Measurements from ENCODE around the gene TGFBRAP1.

TGFBRAP1 gene

DNA sequence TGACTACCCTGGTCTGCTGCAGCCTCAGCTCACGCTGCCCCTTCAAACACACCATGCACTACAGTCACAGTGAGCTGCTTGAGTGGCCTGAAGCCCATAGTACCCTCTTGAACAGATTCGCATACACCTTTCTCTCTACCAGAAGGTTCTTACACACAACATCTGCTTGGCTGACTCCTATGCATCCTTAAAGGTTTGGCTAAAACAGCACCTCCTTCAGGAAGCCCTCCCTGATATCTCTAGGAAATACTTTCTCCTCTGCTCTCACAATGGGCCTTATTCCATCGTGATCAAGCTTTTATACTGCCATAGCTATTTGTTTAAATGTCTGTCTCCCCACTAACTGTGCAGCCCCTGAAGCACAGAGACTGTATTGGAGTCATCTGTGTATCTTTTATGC lies 31.5 kb downstream of the TGFBRAP1 start:
- TF ChIP-seq, protein P1, sequence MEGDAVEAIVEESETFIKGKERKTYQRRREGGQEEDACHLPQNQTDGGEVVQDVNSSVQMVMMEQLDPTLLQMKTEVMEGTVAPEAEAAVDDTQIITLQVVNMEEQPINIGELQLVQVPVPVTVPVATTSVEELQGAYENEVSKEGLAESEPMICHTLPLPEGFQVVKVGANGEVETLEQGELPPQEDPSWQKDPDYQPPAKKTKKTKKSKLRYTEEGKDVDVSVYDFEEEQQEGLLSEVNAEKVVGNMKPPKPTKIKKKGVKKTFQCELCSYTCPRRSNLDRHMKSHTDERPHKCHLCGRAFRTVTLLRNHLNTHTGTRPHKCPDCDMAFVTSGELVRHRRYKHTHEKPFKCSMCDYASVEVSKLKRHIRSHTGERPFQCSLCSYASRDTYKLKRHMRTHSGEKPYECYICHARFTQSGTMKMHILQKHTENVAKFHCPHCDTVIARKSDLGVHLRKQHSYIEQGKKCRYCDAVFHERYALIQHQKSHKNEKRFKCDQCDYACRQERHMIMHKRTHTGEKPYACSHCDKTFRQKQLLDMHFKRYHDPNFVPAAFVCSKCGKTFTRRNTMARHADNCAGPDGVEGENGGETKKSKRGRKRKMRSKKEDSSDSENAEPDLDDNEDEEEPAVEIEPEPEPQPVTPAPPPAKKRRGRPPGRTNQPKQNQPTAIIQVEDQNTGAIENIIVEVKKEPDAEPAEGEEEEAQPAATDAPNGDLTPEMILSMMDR (conservative IDR thresholded peaks at IDR 0.05) = no peak
- TF ChIP-seq ZFX (IDR thresholded peaks at IDR 0.05) = no peak
- no peak overlapping the region for H3K27ac ChIP-seq

DNA sequence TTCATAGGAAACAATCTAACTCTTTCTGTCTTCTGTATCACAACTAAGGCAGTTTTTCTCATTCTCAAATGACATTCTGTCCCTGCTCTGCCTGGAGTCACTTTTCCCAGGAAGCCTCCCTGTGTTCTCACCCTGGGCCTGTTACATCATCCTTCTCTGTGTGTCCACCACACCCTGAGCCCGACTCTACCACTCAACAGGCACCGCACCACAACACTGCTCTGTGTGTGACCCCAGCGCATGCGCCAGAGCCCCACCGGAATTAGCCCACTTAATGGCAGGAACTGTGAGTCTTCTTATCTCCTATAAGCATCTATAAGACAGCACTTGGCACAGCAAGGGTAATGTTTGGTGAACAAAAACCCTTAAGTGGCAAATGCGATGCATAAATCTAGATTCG lies 32.3 kb downstream of the TGFBRAP1 start:
- no peak for TF ChIP-seq ZFX (IDR thresholded peaks at IDR 0.05)
- TF ChIP-seq, protein P1 (conservative IDR thresholded peaks at IDR 0.05) = no peak
- no peak overlapping the region for H3K27ac ChIP-seq

DNA sequence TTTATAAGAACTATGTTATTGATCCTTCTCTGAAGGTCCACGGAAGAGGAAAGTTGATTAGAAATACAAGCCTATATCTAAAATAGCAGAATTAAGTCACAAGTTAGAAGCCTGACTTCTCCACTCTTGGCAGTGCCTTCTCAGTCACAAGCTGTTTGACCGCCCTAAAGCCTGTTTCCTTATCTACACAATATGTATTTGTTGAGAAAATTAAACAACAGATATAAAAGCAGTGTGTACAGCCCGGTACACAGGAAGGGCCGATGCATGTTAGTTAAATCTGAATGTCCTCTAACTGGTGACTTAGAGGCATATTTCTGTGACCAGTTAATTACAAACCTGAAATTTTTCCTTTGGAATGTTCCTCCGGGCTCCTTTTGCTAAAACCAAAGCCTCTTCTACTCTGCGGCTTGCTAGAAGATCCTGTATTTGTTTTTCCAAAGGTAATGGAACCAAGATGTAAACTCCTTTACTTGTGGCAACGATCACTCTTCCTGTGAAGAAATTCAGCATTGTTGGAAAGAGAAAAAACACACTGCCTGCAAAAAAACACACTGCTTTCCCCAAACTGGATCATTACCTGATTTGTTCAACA lies 33.4 kb downstream of the TGFBRAP1 start:
- H3K27ac ChIP-seq = no peak overlapping the region
- TF ChIP-seq, protein P1 (conservative IDR thresholded peaks at IDR 0.05) = no peak
- TF ChIP-seq ZFX (IDR thresholded peaks at IDR 0.05) = no peak

DNA sequence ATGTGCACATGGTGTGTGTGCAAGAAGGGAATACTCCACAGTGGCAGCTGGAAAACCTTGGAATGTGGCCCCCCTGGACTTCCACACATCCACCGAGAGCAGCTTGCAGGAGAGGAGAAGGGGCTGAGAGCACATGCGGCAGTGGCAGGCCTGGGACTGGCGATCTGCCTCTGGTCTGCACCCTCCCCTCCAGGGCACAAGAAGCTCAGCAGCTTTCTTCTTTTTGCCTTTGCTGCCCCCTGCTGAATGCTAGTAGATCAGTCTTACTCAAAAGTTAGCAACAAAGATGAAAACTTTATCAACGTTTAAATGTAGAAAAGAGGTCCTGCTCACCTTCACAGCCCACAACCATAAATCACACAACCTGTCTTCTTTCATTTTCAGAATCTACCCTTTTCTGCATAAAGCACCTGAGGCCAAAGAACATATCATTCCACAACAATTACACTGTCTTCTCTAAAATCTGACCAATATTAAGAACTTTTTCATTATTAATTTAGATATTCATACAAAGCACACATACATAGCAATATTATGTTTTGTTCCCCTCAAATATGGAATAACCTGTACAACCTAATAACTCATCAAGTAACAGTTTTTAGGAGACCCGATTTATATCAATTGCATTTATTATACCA lies 34.6 kb downstream of the TGFBRAP1 start:
- no peak for TF ChIP-seq ZFX (IDR thresholded peaks at IDR 0.05)
- TF ChIP-seq, protein P1 (conservative IDR thresholded peaks at IDR 0.05) = peak; percentile 75

DNA sequence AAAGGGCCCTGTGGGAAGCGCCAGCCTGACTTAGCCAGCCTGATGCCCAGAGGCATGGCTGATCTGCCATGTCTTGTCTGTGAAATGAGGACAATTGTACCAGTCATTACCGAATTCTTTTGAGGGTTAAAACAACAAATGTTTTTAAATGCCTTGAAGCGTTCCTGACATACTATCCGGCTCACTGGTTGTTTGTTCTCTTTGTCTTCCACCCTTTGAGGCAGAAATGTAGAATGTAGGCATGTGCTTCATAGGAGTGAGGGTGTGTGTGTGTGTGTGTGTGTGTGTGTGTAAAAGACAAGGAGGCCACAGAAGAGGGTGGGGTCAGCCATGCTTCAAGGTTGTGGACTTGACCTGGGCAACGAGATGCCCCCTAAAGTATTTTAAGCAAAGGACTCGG lies 35.5 kb downstream of the TGFBRAP1 start:
- TF ChIP-seq, protein P1 (conservative IDR thresholded peaks at IDR 0.05) = no peak
- H3K27ac ChIP-seq = no peak overlapping the region

More for the DNA sequence above, 34.6 kb downstream of the TGFBRAP1 start:
- peak overlapping the region; percentile 26; the same call in 1 of the 2 replicates for H3K27ac ChIP-seq

DNA sequence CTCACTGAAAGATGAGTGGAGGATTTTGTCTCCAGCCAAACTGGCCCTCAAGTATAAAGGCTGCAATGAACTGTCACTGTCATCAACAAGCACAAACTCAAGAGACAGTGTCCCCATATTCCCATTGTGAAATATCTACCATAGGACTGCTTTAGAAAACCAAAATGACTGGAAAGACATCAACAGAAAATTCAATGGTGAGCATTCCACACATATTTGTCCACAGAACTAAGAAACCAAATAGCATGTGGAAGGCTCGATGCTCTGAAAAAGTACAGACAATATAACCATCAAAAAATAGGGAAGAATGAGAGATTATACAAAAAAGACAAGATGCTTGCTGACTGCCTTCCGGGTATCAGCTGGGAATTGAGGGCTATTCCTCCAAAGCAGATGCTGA lies 37.6 kb downstream of the TGFBRAP1 start:
- H3K27ac ChIP-seq = no peak overlapping the region
- no peak for TF ChIP-seq ZFX (IDR thresholded peaks at IDR 0.05)
- TF ChIP-seq, protein P1 (conservative IDR thresholded peaks at IDR 0.05) = no peak

DNA sequence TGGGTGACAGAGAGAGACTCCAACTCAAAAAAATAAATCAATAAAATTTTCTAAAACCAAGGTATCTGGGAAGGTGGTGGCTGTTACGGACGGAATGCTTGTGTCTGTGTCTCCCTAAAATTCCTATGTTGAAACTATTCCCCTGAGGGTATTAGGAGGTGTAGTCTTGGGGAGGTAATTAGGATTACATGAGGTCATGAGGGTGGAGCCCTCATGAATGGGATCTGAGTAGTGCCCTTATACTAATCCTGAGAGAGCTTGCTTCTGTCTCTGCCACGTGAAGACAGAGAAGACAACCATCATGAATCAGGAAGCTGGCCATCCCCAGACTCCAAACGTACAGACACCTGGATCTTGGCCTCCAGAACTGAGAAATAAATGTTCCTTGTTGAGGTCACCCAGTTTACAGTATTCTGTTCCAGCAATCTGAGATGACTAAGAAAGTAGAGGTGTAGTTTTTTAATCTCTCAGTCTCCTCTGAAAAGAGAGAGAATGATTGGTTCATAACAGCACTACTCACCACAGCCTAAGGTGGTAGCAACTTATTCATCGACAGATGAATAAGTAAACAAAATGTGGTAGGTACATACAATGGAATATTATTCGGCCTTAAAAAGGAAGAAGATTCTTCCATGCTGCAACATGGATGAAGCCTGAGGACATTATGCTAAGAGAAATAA lies 38.4 kb downstream of the TGFBRAP1 start:
- no peak overlapping the region for H3K27ac ChIP-seq
- TF ChIP-seq, protein P1 (conservative IDR thresholded peaks at IDR 0.05) = no peak
- no peak for TF ChIP-seq ZFX (IDR thresholded peaks at IDR 0.05)

Data from C4-2B (cell line).